CD8-positive, alpha-beta memory T cell (primary cell): ENCODE data around the gene PRELID1. TPM values are rescaled to one million over a fixed set of nuclear protein-coding genes. Genes with fewer than 3 reads are reported as not detected.

Experiments used
- CTCF ChIA-PET: fragments of 350-600 bp; sonication (Branson Sonifier 250); formaldehyde crosslinking; loops from one replicate; lab custom pipeline; 2021; ENCODE audit warnings: antibody characterized with exemption; lab: Charles Lee
- POLR2A ChIA-PET: fragments of 350-600 bp; sonication (Branson Sonifier 250); formaldehyde crosslinking; loops from one replicate; lab custom pipeline; 2021; ENCODE audit warnings: antibody characterized with exemption; lab: Charles Lee
- DNase-seq, 5 donors: peaks; one replicate each; pipeline versions ENCODE4 v3.0.0 to v3.0.0-alpha.2; 2020 to 2022; ENCODE audit warnings: mixed read lengths in 1 of 5
- H3K27ac ChIP-seq: one replicate; pipeline ENCODE4 v1.7.0; 2013; ENCODE audit warnings: low read depth, mild to moderate bottlenecking, low read length, moderate library complexity
- H3K27me3 ChIP-seq: 2 replicates; pipeline ENCODE4 v1.7.0; 2013; ENCODE audit warnings: low read length, mild to moderate bottlenecking; ENCODE audit not compliant: insufficient read depth, poor library complexity, severe bottlenecking
- H3K36me3 ChIP-seq: 2 replicates; pipeline ENCODE4 v1.7.0; 2013; ENCODE audit warnings: mild to moderate bottlenecking, low read length, moderate library complexity; ENCODE audit not compliant: insufficient read depth
- H3K4me1 ChIP-seq: 2 replicates; pipeline ENCODE4 v1.7.0; 2013; ENCODE audit warnings: mild to moderate bottlenecking, low read length, moderate library complexity; ENCODE audit not compliant: insufficient read depth
- H3K4me3 ChIP-seq: 2 replicates; pipeline ENCODE4 v1.7.0; 2013; ENCODE audit warnings: mild to moderate bottlenecking, low read length
- H3K9me3 ChIP-seq: 2 replicates; pipeline ENCODE4 v1.7.0; 2013; ENCODE audit warnings: mild to moderate bottlenecking, low read length
- H3K27ac Mint-ChIP-seq, 8 donors: one replicate each; pipeline ENCODE4 v1.8.0; 2020 to 2021; ENCODE audit warnings: mixed read lengths in 8 of 8, mild to moderate bottlenecking in 6 of 8, inconsistent platforms in 3 of 8, moderate library complexity in 3 of 8
- H3K27me3 Mint-ChIP-seq, 2 donors: one replicate each; pipeline ENCODE4 v1.8.0; 2020 to 2021; ENCODE audit warnings: mixed read lengths in 2 of 2, mild to moderate bottlenecking in 1 of 2, moderate library complexity in 1 of 2
- H3K36me3 Mint-ChIP-seq, 3 donors: one replicate each; pipeline ENCODE4 v1.8.0; 2020 to 2021; ENCODE audit warnings: mixed read lengths in 3 of 3, inconsistent platforms in 1 of 3, mild to moderate bottlenecking in 1 of 3
- H3K4me1 Mint-ChIP-seq, 3 donors: one replicate each; pipeline ENCODE4 v1.8.0; 2020 to 2021; ENCODE audit warnings: mixed read lengths in 3 of 3, inconsistent platforms in 1 of 3, mild to moderate bottlenecking in 1 of 3
- H3K4me3 Mint-ChIP-seq, 7 donors: one replicate each; pipeline ENCODE4 v1.8.0; 2020 to 2021; ENCODE audit warnings: mixed read lengths in 7 of 7, mild to moderate bottlenecking in 6 of 7, moderate library complexity in 4 of 7, inconsistent platforms in 2 of 7
- H3K9me3 Mint-ChIP-seq, 5 donors: one replicate each; pipeline ENCODE4 v1.8.0; 2020 to 2022; ENCODE audit warnings: mixed read lengths in 5 of 5, mild to moderate bottlenecking in 3 of 5, moderate library complexity in 2 of 5, inconsistent platforms in 1 of 5
- polyA plus RNA-seq: library from polyadenylated mRNA; unstranded; fragments of 300-500 nt; fragmentation: Illumina TruSeq; gene quantifications from one replicate; pipeline ENCODE4 v1.2.3, GENCODE V29; 2021
- total RNA-seq, 2 experiments: library from RNA; stranded (reverse); gene quantifications; one replicate each; pipeline ENCODE4 v1.2.3, GENCODE V29; 2021

The PRELID1 gene
- total and polyA plus RNA-seq, 3 experiments from 2014 or later = 235 to 344 (median 342) TPM

GRCh38 chr5:177290816-177291596 lies 12.6 kb upstream of the PRELID1 start:
- Histone ChIP-seq H3K27ac (no peak overlapping the region), H3K27me3 (no peaks in the 10 kb centered on the region), H3K4me3 (no peak overlapping the region), H3K4me1 (peaks cover 6% of the 10 kb centered on the region), H3K9me3 (no peaks in the 10 kb centered on the region), H3K36me3 (peaks cover 62% of the 10 kb centered on the region)
- Mint-ChIP-seq H3K4me1 (peaks cover 7 to 16% (median 13%) of the 10 kb centered on the region in 3 donors), H3K9me3 (no peaks in the 10 kb centered on the region), H3K27me3 (no peaks in the 10 kb centered on the region), H3K4me3 (no peak overlapping the region), H3K27ac (peak overlapping the region in 3 of 8 donors; percentile 27 to 61 (median 43)), H3K36me3 (peaks cover 4 to 86% (median 24%) of the 10 kb centered on the region in 3 donors)
- DNase-seq = no peak
- ChIA-PET CTCF (interaction anchor here (1.5 kb wide), 1 partner anchor 19 kb away, joined by 4 read pairs; no protein-coding TSS in a partner anchor), POLR2A (no interaction called here)

GRCh38 chr5:177291735-177292134 lies 11.9 kb upstream of the PRELID1 start:
- Histone ChIP-seq H3K4me3 (no peak overlapping the region), H3K4me1 (peaks cover 13% of the 10 kb centered on the region), H3K36me3 (peaks cover 60% of the 10 kb centered on the region), H3K27me3 (no peaks in the 10 kb centered on the region), H3K27ac (no peak overlapping the region), H3K9me3 (no peaks in the 10 kb centered on the region)
- H3K4me1 Mint-ChIP-seq = peaks cover 14 to 22% (median 21%) of the 10 kb centered on the region in 3 donors
- ChIA-PET CTCF (no interaction called here), POLR2A (no interaction called here)
- H3K9me3 Mint-ChIP-seq = no peaks in the 10 kb centered on the region
- H3K27ac Mint-ChIP-seq = no peak overlapping the region
- no peak overlapping the region for H3K4me3 Mint-ChIP-seq
- H3K36me3 Mint-ChIP-seq = peaks cover 4 to 87% (median 24%) of the 10 kb centered on the region in 3 donors
- H3K27me3 Mint-ChIP-seq = no peaks in the 10 kb centered on the region
- no peak for DNase-seq

- no peaks in the 10 kb centered on the region for H3K27me3 ChIP-seq
- H3K27ac Mint-ChIP-seq = peak overlapping the region in 5 of 8 donors; percentile 29 to 89 (median 61)
- ChIA-PET CTCF (interaction anchor here (0.5 to 2.0 kb wide), 4 partner anchors 9 to 686 kb away, joined by 3 to 4 read pairs (median 4); partner anchors contain the start of genes PRELID1 and RAB24), POLR2A (no interaction called here)
- H3K9me3 ChIP-seq = no peaks in the 10 kb centered on the region
- H3K4me1 ChIP-seq = peaks cover 25% of the 10 kb centered on the region
- DNase-seq = no peak
- peaks cover 4 to 73% (median 21%) of the 10 kb centered on the region in 3 donors for H3K36me3 Mint-ChIP-seq
- H3K4me3 ChIP-seq = no peak overlapping the region
- H3K27ac ChIP-seq = no peak overlapping the region
- H3K27me3 Mint-ChIP-seq = no peaks in the 10 kb centered on the region
- H3K9me3 Mint-ChIP-seq = no peaks in the 10 kb centered on the region
- H3K4me1 Mint-ChIP-seq = peaks cover 22 to 36% (median 30%) of the 10 kb centered on the region in 3 donors
- peaks cover 56% of the 10 kb centered on the region for H3K36me3 ChIP-seq
- no peak overlapping the region for H3K4me3 Mint-ChIP-seq
These were observed 9.6 kb upstream of the PRELID1 start for GRCh38 chr5:177293819-177294581.

GRCh38 chr5:177294632-177295031 lies 9.0 kb upstream of the PRELID1 start:
- CTCF ChIA-PET = interaction anchor here (0.9 to 1.5 kb wide), 4 partner anchors 9 to 183 kb away, joined by 3 to 4 read pairs (median 3); partner anchors contain the start of genes PRELID1 and RAB24
- H3K4me1 ChIP-seq = peaks cover 31% of the 10 kb centered on the region
- Mint-ChIP-seq H3K4me1 (peaks cover 27 to 42% (median 37%) of the 10 kb centered on the region in 3 donors), H3K36me3 (peaks cover 4 to 66% (median 21%) of the 10 kb centered on the region in 3 donors), H3K9me3 (no peaks in the 10 kb centered on the region), H3K27ac (peak overlapping the region in 3 of 8 donors; percentile 29 to 89 (median 65)), H3K27me3 (no peaks in the 10 kb centered on the region), H3K4me3 (peak overlapping the region in 1 of 7 donors; percentile 3)
- H3K4me3 ChIP-seq = no peak overlapping the region
- no peak for DNase-seq
- peaks cover 50% of the 10 kb centered on the region for H3K36me3 ChIP-seq
- H3K9me3 ChIP-seq = no peaks in the 10 kb centered on the region
- POLR2A ChIA-PET = no interaction called here
- H3K27ac ChIP-seq = no peak overlapping the region
- H3K27me3 ChIP-seq = no peaks in the 10 kb centered on the region

- no peaks in the 10 kb centered on the region for H3K27me3 Mint-ChIP-seq
- H3K27me3 ChIP-seq = no peaks in the 10 kb centered on the region
- ChIA-PET CTCF (interaction anchor here (1.2 to 4.5 kb wide), 3 partner anchors 14 to 182 kb away, joined by 3 to 28 read pairs (median 6); no protein-coding TSS in a partner anchor), POLR2A (no interaction called here)
- no peaks in the 10 kb centered on the region for H3K9me3 Mint-ChIP-seq
- peaks cover 47% of the 10 kb centered on the region for H3K36me3 ChIP-seq
- H3K9me3 ChIP-seq = no peaks in the 10 kb centered on the region
- peaks cover 4 to 60% (median 23%) of the 10 kb centered on the region in 3 donors for H3K36me3 Mint-ChIP-seq
- DNase-seq = no peak
- H3K4me3 Mint-ChIP-seq = peak overlapping the region in 4 of 7 donors; percentile 5 to 53 (median 28)
- H3K27ac ChIP-seq = no peak overlapping the region
- H3K4me3 ChIP-seq = no peak overlapping the region
- peaks cover 42% of the 10 kb centered on the region for H3K4me1 ChIP-seq
- peak overlapping the region; percentile 64 to 95 (median 82) for H3K27ac Mint-ChIP-seq
- H3K4me1 Mint-ChIP-seq = peaks cover 39 to 55% (median 50%) of the 10 kb centered on the region in 3 donors
These were observed 7.7 kb upstream of the PRELID1 start for GRCh38 chr5:177295924-177296323.

- Histone ChIP-seq H3K36me3 (peaks cover 44% of the 10 kb centered on the region), H3K27ac (no peak overlapping the region), H3K4me1 (peaks cover 49% of the 10 kb centered on the region), H3K4me3 (no peak overlapping the region), H3K9me3 (no peaks in the 10 kb centered on the region), H3K27me3 (no peaks in the 10 kb centered on the region)
- no peak for DNase-seq
- CTCF ChIA-PET = interaction anchor here (1.2 to 4.5 kb wide), 3 partner anchors 13 to 183 kb away, joined by 5 to 28 read pairs (median 6); no protein-coding TSS in a partner anchor
- POLR2A ChIA-PET = no interaction called here
- no peaks in the 10 kb centered on the region for H3K9me3 Mint-ChIP-seq
- peak overlapping the region; percentile 64 to 85 (median 76) for H3K27ac Mint-ChIP-seq
- H3K4me3 Mint-ChIP-seq = peak overlapping the region; percentile 2 to 51 (median 19)
- H3K36me3 Mint-ChIP-seq = peaks cover 4 to 59% (median 23%) of the 10 kb centered on the region in 3 donors
- no peaks in the 10 kb centered on the region for H3K27me3 Mint-ChIP-seq
- peaks cover 44 to 62% (median 56%) of the 10 kb centered on the region in 3 donors for H3K4me1 Mint-ChIP-seq
These were observed 7.0 kb upstream of the PRELID1 start for GRCh38 chr5:177296581-177296980.

GRCh38 chr5:177297922-177298321 lies 5.7 kb upstream of the PRELID1 start:
- no peaks in the 10 kb centered on the region for H3K9me3 Mint-ChIP-seq
- ChIA-PET POLR2A (no interaction called here), CTCF (interaction anchor here (1.0 to 4.5 kb wide), 3 partner anchors 12 to 184 kb away, joined by 3 to 28 read pairs (median 5); no protein-coding TSS in a partner anchor)
- H3K4me3 ChIP-seq = no peak overlapping the region
- no peak overlapping the region for H3K27ac ChIP-seq
- H3K27me3 Mint-ChIP-seq = no peaks in the 10 kb centered on the region
- H3K4me1 Mint-ChIP-seq = peaks cover 55 to 75% (median 68%) of the 10 kb centered on the region in 3 donors
- no peaks in the 10 kb centered on the region for H3K27me3 ChIP-seq
- peaks cover 30% of the 10 kb centered on the region for H3K36me3 ChIP-seq
- no peak for DNase-seq
- peaks cover 4 to 47% (median 14%) of the 10 kb centered on the region in 3 donors for H3K36me3 Mint-ChIP-seq
- no peak overlapping the region for H3K4me3 Mint-ChIP-seq
- H3K9me3 ChIP-seq = no peaks in the 10 kb centered on the region
- peaks cover 62% of the 10 kb centered on the region for H3K4me1 ChIP-seq
- H3K27ac Mint-ChIP-seq = peak overlapping the region in 6 of 8 donors; percentile 6 to 99 (median 68)
